Liver (tissue), 2 donors: ENCODE results near the gene LRRN1.

Source experiments
- YY1 ChIP-seq: IDR thresholded peaks from 2 replicates; pipeline ENCODE4 v1.6.1; 2016; ENCODE audit warnings: antibody characterized with exemption, mild to moderate bottlenecking
- TF ChIP-seq, protein P1 (sequence below): fragments of 150-350 bp; IDR thresholded peaks from 2 replicates; pipeline ENCODE4 v1.5.1; 2017; ENCODE audit warnings: improper control_type of control experiment, low read depth, low read length; ENCODE audit not compliant: missing input control
- donor health status: healthy.

DNA sequence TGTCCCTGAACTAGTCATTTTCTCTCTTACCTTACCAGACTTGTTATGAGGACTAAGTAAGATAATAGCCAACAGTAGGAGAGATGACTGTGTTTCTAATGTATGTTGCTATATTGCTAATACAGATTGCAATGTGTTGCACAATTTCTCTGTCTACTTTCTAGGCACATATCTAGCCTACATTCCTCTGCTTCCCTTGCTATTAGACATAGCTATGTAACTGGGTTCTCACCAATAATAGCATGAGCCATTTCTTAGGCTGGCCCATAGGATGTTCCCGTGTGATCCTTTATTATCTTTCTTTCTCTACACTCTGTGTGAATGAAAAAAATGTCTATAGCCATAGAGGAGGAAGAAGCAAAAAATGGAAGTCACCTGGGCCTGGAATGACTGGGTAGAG, 6.8 kb upstream of the LRRN1 start:
- TF ChIP-seq, protein P1, sequence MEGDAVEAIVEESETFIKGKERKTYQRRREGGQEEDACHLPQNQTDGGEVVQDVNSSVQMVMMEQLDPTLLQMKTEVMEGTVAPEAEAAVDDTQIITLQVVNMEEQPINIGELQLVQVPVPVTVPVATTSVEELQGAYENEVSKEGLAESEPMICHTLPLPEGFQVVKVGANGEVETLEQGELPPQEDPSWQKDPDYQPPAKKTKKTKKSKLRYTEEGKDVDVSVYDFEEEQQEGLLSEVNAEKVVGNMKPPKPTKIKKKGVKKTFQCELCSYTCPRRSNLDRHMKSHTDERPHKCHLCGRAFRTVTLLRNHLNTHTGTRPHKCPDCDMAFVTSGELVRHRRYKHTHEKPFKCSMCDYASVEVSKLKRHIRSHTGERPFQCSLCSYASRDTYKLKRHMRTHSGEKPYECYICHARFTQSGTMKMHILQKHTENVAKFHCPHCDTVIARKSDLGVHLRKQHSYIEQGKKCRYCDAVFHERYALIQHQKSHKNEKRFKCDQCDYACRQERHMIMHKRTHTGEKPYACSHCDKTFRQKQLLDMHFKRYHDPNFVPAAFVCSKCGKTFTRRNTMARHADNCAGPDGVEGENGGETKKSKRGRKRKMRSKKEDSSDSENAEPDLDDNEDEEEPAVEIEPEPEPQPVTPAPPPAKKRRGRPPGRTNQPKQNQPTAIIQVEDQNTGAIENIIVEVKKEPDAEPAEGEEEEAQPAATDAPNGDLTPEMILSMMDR, result no peak
- TF ChIP-seq YY1, result no peak
